K562 (cell line): ENCODE data around the gene SLC22A23. TPM values are rescaled to one million over a fixed set of nuclear protein-coding genes. Genes with fewer than 3 reads are reported as not detected.

ENCODE experiments used
- FOXK2 ChIP-seq, 2 experiments: fragments of 450-650 bp; IDR thresholded peaks in 1 of 2; conservative IDR thresholded peaks in 1 of 2; 2 replicates each; pipeline ENCODE4 v1.6.1; 2016; ENCODE audit warnings: low read depth in 2 of 2, mild to moderate bottlenecking in 1 of 2
- PCBP1 ChIP-seq: fragments of 200-400 bp; formaldehyde crosslinking; IDR thresholded peaks from 2 replicates; pipeline ENCODE4 v1.6.1; 2018; ENCODE audit warnings: mild to moderate bottlenecking, low read depth, low read length; ENCODE audit not compliant: poor library complexity, severe bottlenecking
- POLR3G ChIP-seq: IDR thresholded peaks from 2 replicates; pipeline ENCODE4 v1.6.1; 2011; ENCODE audit not compliant: insufficient read length, insufficient replicate concordance; ENCODE audit errors: extremely low read depth
- SRSF7 ChIP-seq: fragments of 200-400 bp; formaldehyde crosslinking; optimal IDR thresholded peaks from 2 replicates; pipeline ENCODE3; 2017; ENCODE audit warnings: mild to moderate bottlenecking, low read depth, low read length
- STAT5B ChIP-seq: fragments of 250-450 bp; sonication (Bioruptor Pico); IDR thresholded peaks from 2 replicates; pipeline ENCODE4 v1.8.0; 2021; ENCODE audit warnings: mild to moderate bottlenecking, inconsistent platforms
- TFAP4 ChIP-seq: sonication (generic); formaldehyde crosslinking; IDR thresholded peaks from 2 replicates; pipeline ENCODE4 v1.8.0; 2022; ENCODE audit warnings: missing genetic modification reagents, mild to moderate bottlenecking, moderate library complexity, borderline replicate concordance
- ZNF3 ChIP-seq: fragments of 250-450 bp; sonication (Bioruptor Pico); IDR thresholded peaks from 2 replicates; pipeline ENCODE4 v1.5.0; 2021; ENCODE audit warnings: mild to moderate bottlenecking, moderate library complexity
- polyA plus RNA-seq, 8 experiments: library from polyadenylated mRNA; depleted of rRNA in 4 of 8; stranded (reverse) in 5 of 8; unstranded in 3 of 8; fragments of >200 nt; fragmentation: Nextera tagmentation in 2 of 8; fragmentation: Illumina TruSeq in 1 of 8; extraction: Ambion mirVana in 2 of 8; extraction: Trizol in 1 of 8; gene quantifications; 2 replicates each; pipeline versions ENCODE4 v1.2.1 to v1.2.3, GENCODE V29; 2011 to 2014; ENCODE audit warnings: inconsistent platforms in 1 of 8, missing spikeins in 1 of 8
- total RNA-seq, 7 experiments: library from RNA; depleted of rRNA in 6 of 7; stranded (reverse); fragments of >200 nt in 6 of 7; fragmentation: Illumina TruSeq in 2 of 7; extraction: Trizol in 2 of 7; gene quantifications; 2 replicates each; pipeline versions ENCODE4 v1.2.1 to v1.2.3, GENCODE V29; 2011 to 2021; ENCODE audit warnings: low replicate concordance in 1 of 7
- TF ChIP-seq, protein P1 (sequence below): fragments of 450-650 bp; IDR thresholded peaks from 2 replicates; pipeline ENCODE4 v1.6.1; 2016; ENCODE audit warnings: low read depth
- TF ChIP-seq, protein P2 (sequence below): fragments of 250-450 bp; sonication (Bioruptor Pico); IDR thresholded peaks from 2 replicates; pipeline ENCODE4 v1.4.0; 2020; ENCODE audit warnings: borderline replicate concordance
- TF ChIP-seq, protein P3 (sequence below): fragments of 250-450 bp; sonication (Bioruptor Pico); IDR thresholded peaks from 2 replicates; pipeline ENCODE4 v1.9.0; 2021; ENCODE audit warnings: mild to moderate bottlenecking, inconsistent platforms
- TF ChIP-seq, protein P4 (sequence below): fragments of 450-650 bp; formaldehyde crosslinking; IDR thresholded peaks from 2 replicates; pipeline ENCODE4 v1.4.0; 2020; ENCODE audit warnings: mild to moderate bottlenecking

SLC22A23 gene
- total and polyA plus RNA-seq, 9 of the 15 experiments (the other 6 are each of a cell fraction or from before 2014, with no cell fraction given), result 0.30 to 8.7 (median 2.5) TPM

- TF ChIP-seq FOXK2 (conservative IDR thresholded peaks at IDR 0.05 in 1 of 2, IDR thresholded peaks at IDR 0.05 in 1 of 2; ENCODE audit: low read depth in 2 of 2) (no peak), ZNF3 (CRISPR knock-in tag) (no peak), POLR3G (no peak), TFAP4 (CRISPR knock-in tag) (peak; percentile 83), SRSF7 (no peak), PCBP1 (no peak), STAT5B (CRISPR knock-in tag) (no peak)
- TF ChIP-seq, protein P1, sequence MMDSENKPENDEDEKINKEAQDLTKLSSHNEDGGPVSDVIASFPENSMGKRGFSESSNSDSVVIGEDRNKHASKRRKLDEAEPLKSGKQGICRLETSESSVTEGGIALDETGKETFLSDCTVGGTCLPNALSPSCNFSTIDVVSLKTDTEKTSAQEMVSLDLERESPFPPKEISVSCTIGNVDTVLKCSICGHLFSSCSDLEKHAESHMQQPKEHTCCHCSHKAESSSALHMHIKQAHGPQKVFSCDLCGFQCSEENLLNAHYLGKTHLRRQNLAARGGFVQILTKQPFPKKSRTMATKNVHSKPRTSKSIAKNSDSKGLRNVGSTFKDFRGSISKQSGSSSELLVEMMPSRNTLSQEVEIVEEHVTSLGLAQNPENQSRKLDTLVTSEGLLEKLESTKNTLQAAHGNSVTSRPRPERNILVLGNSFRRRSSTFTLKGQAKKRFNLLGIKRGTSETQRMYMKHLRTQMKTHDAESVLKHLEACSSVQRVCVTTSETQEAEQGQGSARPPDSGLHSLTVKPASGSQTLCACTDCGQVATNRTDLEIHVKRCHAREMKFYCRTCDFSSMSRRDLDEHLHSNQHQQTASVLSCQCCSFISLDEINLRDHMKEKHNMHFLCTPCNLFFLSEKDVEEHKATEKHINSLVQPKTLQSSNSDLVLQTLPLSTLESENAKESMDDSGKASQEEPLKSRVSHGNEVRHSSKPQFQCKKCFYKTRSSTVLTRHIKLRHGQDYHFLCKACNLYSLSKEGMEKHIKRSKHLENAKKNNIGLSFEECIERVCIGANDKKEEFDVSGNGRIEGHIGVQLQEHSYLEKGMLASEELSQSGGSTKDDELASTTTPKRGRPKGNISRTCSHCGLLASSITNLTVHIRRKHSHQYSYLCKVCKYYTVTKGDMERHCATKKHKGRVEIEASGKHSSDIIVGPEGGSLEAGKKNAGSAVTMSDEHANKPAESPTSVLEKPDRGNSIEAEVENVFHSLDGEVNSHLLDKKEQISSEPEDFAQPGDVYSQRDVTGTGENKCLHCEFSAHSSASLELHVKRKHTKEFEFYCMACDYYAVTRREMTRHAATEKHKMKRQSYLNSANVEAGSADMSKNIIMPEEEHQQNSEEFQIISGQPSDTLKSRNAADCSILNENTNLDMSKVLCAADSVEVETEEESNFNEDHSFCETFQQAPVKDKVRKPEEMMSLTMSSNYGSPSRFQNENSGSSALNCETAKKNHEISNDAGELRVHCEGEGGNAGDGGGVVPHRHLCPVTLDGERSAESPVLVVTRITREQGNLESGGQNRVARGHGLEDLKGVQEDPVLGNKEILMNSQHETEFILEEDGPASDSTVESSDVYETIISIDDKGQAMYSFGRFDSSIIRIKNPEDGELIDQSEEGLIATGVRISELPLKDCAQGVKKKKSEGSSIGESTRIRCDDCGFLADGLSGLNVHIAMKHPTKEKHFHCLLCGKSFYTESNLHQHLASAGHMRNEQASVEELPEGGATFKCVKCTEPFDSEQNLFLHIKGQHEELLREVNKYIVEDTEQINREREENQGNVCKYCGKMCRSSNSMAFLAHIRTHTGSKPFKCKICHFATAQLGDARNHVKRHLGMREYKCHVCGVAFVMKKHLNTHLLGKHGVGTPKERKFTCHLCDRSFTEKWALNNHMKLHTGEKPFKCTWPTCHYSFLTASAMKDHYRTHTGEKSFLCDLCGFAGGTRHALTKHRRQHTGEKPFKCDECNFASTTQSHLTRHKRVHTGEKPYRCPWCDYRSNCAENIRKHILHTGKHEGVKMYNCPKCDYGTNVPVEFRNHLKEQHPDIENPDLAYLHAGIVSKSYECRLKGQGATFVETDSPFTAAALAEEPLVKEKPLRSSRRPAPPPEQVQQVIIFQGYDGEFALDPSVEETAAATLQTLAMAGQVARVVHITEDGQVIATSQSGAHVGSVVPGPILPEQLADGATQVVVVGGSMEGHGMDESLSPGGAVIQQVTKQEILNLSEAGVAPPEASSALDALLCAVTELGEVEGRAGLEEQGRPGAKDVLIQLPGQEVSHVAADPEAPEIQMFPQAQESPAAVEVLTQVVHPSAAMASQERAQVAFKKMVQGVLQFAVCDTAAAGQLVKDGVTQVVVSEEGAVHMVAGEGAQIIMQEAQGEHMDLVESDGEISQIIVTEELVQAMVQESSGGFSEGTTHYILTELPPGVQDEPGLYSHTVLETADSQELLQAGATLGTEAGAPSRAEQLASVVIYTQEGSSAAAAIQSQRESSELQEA, result no peak
- TF ChIP-seq, protein P2, sequence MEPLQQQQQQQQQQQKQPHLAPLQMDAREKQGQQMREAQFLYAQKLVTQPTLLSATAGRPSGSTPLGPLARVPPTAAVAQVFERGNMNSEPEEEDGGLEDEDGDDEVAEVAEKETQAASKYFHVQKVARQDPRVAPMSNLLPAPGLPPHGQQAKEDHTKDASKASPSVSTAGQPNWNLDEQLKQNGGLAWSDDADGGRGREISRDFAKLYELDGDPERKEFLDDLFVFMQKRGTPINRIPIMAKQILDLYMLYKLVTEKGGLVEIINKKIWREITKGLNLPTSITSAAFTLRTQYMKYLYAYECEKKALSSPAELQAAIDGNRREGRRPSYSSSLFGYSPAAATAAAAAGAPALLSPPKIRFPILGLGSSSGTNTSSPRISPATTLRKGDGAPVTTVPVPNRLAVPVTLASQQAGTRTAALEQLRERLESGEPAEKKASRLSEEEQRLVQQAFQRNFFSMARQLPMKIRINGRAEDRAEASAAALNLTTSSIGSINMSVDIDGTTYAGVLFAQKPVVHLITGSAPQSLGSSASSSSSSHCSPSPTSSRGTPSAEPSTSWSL (CRISPR knock-in tag), result no peak
- TF ChIP-seq, protein P3, sequence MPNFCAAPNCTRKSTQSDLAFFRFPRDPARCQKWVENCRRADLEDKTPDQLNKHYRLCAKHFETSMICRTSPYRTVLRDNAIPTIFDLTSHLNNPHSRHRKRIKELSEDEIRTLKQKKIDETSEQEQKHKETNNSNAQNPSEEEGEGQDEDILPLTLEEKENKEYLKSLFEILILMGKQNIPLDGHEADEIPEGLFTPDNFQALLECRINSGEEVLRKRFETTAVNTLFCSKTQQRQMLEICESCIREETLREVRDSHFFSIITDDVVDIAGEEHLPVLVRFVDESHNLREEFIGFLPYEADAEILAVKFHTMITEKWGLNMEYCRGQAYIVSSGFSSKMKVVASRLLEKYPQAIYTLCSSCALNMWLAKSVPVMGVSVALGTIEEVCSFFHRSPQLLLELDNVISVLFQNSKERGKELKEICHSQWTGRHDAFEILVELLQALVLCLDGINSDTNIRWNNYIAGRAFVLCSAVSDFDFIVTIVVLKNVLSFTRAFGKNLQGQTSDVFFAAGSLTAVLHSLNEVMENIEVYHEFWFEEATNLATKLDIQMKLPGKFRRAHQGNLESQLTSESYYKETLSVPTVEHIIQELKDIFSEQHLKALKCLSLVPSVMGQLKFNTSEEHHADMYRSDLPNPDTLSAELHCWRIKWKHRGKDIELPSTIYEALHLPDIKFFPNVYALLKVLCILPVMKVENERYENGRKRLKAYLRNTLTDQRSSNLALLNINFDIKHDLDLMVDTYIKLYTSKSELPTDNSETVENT, result 0 out of 2 replicates have a peak, but pooled peaks have one; percentile 28
- TF ChIP-seq, protein P4, sequence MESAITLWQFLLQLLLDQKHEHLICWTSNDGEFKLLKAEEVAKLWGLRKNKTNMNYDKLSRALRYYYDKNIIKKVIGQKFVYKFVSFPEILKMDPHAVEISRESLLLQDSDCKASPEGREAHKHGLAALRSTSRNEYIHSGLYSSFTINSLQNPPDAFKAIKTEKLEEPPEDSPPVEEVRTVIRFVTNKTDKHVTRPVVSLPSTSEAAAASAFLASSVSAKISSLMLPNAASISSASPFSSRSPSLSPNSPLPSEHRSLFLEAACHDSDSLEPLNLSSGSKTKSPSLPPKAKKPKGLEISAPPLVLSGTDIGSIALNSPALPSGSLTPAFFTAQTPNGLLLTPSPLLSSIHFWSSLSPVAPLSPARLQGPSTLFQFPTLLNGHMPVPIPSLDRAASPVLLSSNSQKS (CRISPR knock-in tag), result no peak
Observed at GRCh38 chr6:3455569-3456394, 1.1 kb downstream of the SLC22A23 start (continued).
